Measurements from ENCODE around the gene ERC2.

ERC2 gene

DNA sequence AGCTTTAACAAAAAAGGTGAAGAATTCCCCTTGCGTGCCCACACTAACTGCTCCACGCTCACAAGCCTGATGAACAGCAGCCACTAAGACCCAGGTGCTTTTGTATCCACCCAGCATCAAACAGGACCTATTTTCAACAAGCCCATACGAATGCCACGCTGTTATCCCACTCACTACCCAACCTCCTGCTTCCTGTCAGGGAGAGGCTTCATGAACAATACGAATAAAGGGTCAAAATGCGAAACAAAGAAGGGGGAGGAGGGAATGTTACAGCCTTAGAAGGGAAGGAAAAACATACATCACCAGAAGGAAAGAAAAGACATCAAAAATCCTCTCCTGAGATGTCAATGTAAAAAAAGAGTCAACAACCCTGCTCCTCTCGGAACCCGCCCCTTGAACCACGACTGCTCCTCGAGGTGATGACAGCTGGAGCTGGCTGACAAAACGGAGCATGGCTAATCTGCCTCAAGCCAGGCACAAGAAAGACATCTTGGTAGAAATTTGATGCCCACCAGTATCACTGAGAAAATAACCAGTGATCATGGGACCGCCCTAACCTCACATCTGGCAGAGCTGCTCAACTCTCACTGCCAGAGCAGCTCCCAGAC, 9.7 kb downstream of the ERC2 start:
- DNase-seq (ENCODE audit: low read depth): no peak

DNA sequence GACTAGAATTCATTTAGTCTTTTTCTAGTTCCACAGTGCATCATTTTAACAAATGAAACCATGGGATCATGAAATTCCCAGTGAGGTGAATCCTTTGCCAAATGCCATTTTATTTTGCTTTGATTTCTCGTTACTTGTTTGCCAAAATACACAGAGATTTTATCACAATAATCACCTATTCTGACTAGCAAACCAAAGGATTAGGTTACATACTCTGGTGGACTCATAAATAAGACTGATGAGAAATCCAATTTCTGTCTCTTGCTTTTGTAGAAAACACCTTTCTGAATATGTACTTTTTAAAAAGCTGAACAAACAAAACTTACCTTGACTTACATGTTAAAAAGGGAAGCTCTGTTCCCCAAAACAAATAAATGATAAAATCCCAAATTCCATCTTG, 12.2 kb downstream of the ERC2 start:
- TF ChIP-seq POLR2A (IDR thresholded peaks at IDR 0.05; ENCODE audit: extremely low read depth, insufficient read length) (no peak), MYC (IDR thresholded peaks at IDR 0.05; ENCODE audit: low read depth, low read length) (no peak)
- TF ChIP-seq, protein P1, sequence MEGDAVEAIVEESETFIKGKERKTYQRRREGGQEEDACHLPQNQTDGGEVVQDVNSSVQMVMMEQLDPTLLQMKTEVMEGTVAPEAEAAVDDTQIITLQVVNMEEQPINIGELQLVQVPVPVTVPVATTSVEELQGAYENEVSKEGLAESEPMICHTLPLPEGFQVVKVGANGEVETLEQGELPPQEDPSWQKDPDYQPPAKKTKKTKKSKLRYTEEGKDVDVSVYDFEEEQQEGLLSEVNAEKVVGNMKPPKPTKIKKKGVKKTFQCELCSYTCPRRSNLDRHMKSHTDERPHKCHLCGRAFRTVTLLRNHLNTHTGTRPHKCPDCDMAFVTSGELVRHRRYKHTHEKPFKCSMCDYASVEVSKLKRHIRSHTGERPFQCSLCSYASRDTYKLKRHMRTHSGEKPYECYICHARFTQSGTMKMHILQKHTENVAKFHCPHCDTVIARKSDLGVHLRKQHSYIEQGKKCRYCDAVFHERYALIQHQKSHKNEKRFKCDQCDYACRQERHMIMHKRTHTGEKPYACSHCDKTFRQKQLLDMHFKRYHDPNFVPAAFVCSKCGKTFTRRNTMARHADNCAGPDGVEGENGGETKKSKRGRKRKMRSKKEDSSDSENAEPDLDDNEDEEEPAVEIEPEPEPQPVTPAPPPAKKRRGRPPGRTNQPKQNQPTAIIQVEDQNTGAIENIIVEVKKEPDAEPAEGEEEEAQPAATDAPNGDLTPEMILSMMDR (IDR thresholded peaks at IDR 0.05; ENCODE audit: low read depth, low read length): no peak
- TF ChIP-seq, protein P2, sequence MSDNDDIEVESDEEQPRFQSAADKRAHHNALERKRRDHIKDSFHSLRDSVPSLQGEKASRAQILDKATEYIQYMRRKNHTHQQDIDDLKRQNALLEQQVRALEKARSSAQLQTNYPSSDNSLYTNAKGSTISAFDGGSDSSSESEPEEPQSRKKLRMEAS (IDR thresholded peaks at IDR 0.05; ENCODE audit: low read depth, low read length): no peak
- no peak for DNase-seq (ENCODE audit: low read depth)
- no peak overlapping the region for H3K4me3 ChIP-seq (ENCODE audit: low read depth, low read length)

More for the DNA sequence above, 9.7 kb downstream of the ERC2 start:
- no peak overlapping the region for H3K4me3 ChIP-seq (ENCODE audit: low read depth, low read length)
- TF ChIP-seq MYC (IDR thresholded peaks at IDR 0.05; ENCODE audit: low read depth, low read length) (no peak), POLR2A (IDR thresholded peaks at IDR 0.05; ENCODE audit: extremely low read depth, insufficient read length) (no peak)
- TF ChIP-seq, protein P1 (IDR thresholded peaks at IDR 0.05; ENCODE audit: low read depth, low read length): no peak
- TF ChIP-seq, protein P2 (IDR thresholded peaks at IDR 0.05; ENCODE audit: low read depth, low read length): no peak

DNA sequence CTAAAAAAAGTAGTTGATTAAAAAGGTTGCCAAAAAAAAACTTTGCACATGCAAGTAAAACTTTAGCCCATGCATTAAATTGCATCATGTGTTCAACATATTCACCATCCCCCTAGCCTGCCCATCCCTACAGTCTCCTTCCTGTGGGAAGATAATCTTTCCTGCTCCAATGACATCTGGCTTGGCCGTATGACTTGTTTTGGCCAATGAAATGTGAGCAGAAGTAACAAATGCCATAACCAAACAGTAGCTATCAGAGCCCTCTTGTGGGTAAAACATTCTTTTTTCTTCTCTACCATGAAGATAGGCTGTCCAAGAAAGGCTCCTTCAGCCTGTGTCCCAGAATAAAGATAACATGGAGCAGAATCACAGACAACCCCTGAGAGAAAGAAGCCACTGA, 15.3 kb downstream of the ERC2 start:
- H3K4me3 ChIP-seq (ENCODE audit: low read depth, low read length): no peak overlapping the region
- TF ChIP-seq MYC (IDR thresholded peaks at IDR 0.05; ENCODE audit: low read depth, low read length) (no peak), POLR2A (IDR thresholded peaks at IDR 0.05; ENCODE audit: extremely low read depth, insufficient read length) (no peak)
- TF ChIP-seq, protein P2 (IDR thresholded peaks at IDR 0.05; ENCODE audit: low read depth, low read length): no peak
- TF ChIP-seq, protein P1 (IDR thresholded peaks at IDR 0.05; ENCODE audit: low read depth, low read length): no peak
- no peak for DNase-seq (ENCODE audit: low read depth)

DNA sequence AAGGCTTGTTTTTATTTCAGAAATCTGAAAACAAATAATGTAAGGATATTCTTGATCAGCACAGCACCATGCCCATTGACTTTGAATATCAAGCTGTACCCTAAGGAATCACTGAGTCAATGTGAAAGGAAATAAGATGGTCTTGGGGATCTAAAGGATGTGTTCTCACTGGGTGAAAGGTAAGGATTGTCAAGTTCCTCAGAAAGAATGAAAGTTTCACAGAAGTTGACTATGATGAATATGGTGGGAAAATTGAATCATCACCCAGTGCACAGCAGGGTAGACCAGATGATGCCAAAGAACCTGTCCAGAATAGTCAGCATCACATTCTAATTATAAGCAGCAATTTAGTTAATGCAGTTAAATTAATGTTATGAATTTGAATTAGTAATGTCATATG, 16.2 kb downstream of the ERC2 start:
- no peak overlapping the region for H3K4me3 ChIP-seq (ENCODE audit: low read depth, low read length)
- DNase-seq (ENCODE audit: low read depth): no peak
- TF ChIP-seq, protein P2 (IDR thresholded peaks at IDR 0.05; ENCODE audit: low read depth, low read length): no peak
- TF ChIP-seq MYC (IDR thresholded peaks at IDR 0.05; ENCODE audit: low read depth, low read length) (no peak), POLR2A (IDR thresholded peaks at IDR 0.05; ENCODE audit: extremely low read depth, insufficient read length) (no peak)
- TF ChIP-seq, protein P1 (IDR thresholded peaks at IDR 0.05; ENCODE audit: low read depth, low read length): no peak

DNA sequence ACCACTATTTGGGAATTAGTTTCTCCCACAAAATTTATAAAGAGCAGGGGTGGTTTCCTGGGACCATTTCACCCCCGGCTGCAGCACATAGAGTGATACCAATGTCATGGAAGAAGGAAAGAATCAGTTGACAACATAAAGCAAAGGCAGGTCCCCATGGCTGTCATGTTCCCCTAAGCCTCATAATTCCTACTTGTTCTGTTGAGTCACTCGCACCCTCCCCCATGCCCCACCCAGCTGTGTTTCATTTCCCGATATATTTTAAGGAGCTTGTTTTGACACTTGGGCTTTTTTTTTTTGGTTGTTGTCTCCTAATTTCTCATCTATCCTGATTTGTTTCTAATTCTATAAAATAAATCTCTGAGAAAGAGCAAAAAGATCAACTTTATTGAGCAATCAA, 24.9 kb downstream of the ERC2 start:
- no peak for DNase-seq (ENCODE audit: low read depth)
- TF ChIP-seq MYC (IDR thresholded peaks at IDR 0.05; ENCODE audit: low read depth, low read length) (no peak), POLR2A (IDR thresholded peaks at IDR 0.05; ENCODE audit: extremely low read depth, insufficient read length) (no peak)
- TF ChIP-seq, protein P2 (IDR thresholded peaks at IDR 0.05; ENCODE audit: low read depth, low read length): no peak
- TF ChIP-seq, protein P1 (IDR thresholded peaks at IDR 0.05; ENCODE audit: low read depth, low read length): no peak
- H3K4me3 ChIP-seq (ENCODE audit: low read depth, low read length): no peak overlapping the region

Data from NB4 (cell line).